Transverse colon (tissue), 4 donors: Measurements from ENCODE around the gene NFS1. TPM values are rescaled to one million over a fixed set of nuclear protein-coding genes. Genes with fewer than 3 reads are reported as not detected.

Experiments used
- DNase-seq: peaks from one replicate; pipeline ENCODE4 v3.0.0-alpha.2; 2019
- H3K27ac ChIP-seq, 4 donors: fragments of 200-600 bp; sonication (generic); 2 replicates each; pipeline ENCODE4 v1.5.1; 2016 to 2018; ENCODE audit warnings: inconsistent platforms in 4 of 4
- H3K27me3 ChIP-seq: fragments of 200-600 bp; sonication (generic); 2 replicates; pipeline ENCODE4 v1.5.1; 2017; ENCODE audit warnings: inconsistent platforms
- H3K36me3 ChIP-seq, 4 donors: fragments of 200-600 bp; sonication (generic); 2 replicates each; pipeline ENCODE4 v1.5.1; 2017 to 2019; ENCODE audit warnings: inconsistent platforms in 4 of 4
- H3K4me1 ChIP-seq, 4 donors: fragments of 200-600 bp; sonication (generic); 2 replicates each; pipeline ENCODE4 v1.5.1; 2017 to 2020; ENCODE audit warnings: inconsistent platforms in 4 of 4
- H3K4me3 ChIP-seq, 4 donors: fragments of 200-600 bp; sonication (generic); 1 replicate in 1 of 4; 2 replicates in 3 of 4; pipeline versions ENCODE4 v1.5.1 to v1.6.1; 2017 to 2019; ENCODE audit warnings: inconsistent platforms in 4 of 4
- H3K9me3 ChIP-seq, 2 donors: fragments of 200-600 bp; sonication (generic); 2 replicates each; pipeline ENCODE4 v1.5.1; 2017 to 2019; ENCODE audit warnings: inconsistent platforms in 2 of 2
- EP300 ChIP-seq: sonication (generic); formaldehyde crosslinking; IDR thresholded peaks from one replicate; pipeline ENCODE4 v1.6.1; 2017; ENCODE audit warnings: antibody characterized with exemption, low read depth
- POLR2A ChIP-seq: fragments of 450-650 bp; IDR thresholded peaks from one replicate; pipeline ENCODE4 v1.6.1; 2016; ENCODE audit warnings: antibody characterized with exemption, mild to moderate bottlenecking, moderate library complexity
- POLR2AphosphoS5 ChIP-seq, 3 donors: sonication (generic); formaldehyde crosslinking; IDR thresholded peaks; one replicate each; pipeline ENCODE4 v1.6.1; 2016; ENCODE audit warnings: antibody characterized with exemption in 3 of 3
- WGBS, 2 donors: methylation state at CpG; one replicate each; pipeline ENCODE4 v1.1.5; 2018; ENCODE audit warnings: low coverage in 1 of 2; 5-methylcytosine and 5-hydroxymethylcytosine counted together
- in situ Hi-C, 4 donors: fragments of 200-750 bp; cut with MboI; loops; one replicate each; pipeline versions ENCODE4 v1.15.0 to v1.15.1; 2017; ENCODE audit warnings: low sequenced_read_pairs in 3 of 4, low pct_ligation_motif_present in 1 of 4, low pct_unique_long_range_greater_than_20kb in 1 of 4
- intact Hi-C: fragments of 100-400 bp; cut with DNase I; formaldehyde crosslinking; loops from one replicate; pipeline ENCODE4 v1.15.1; 2023; ENCODE audit warnings: low total_unique reads
- total RNA-seq, 4 donors: library from RNA; depleted of rRNA; stranded (reverse); fragments of >200 nt; gene quantifications; one replicate each; pipeline ENCODE4 v1.1.0, GENCODE V29; 2016
- TF ChIP-seq, protein P1 (sequence below), 5 experiments: fragments of 200-600 bp in 3 of 5; fragments of 450-650 bp in 2 of 5; sonication (generic) in 3 of 5; IDR thresholded peaks; 1 replicate in 2 of 5; 2 replicates in 3 of 5; pipeline ENCODE4 v1.5.1; 2016 to 2017; ENCODE audit warnings: antibody characterized with exemption in 5 of 5, inconsistent platforms in 3 of 5, mild to moderate bottlenecking in 2 of 5, moderate library complexity in 1 of 5

NFS1 gene
- total RNA-seq, 4 donors from 2014 or later, result 28.4 to 54.1 (median 42.0) TPM

DNA sequence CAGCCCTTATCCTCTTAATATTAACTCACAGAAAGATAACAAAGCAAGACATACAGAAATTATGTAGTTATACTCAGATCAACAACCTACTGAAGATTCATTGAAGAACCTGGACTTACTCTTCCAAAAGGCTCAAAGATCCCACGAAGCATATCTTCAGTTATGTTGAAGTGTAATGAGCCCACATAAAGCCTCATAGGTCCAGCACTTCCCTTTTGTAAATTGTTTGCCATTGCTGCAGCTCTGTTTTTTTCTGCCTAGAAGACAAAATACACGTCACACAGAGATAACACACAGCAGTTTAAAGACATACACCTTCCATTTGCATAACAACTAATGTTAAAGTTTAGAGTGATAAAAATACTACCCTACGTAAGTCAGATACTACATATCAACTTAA, 22.5 kb upstream of the NFS1 start:
- no peak overlapping the region for H3K27ac ChIP-seq
- intact Hi-C loops (no loop called here), in situ Hi-C loops (loop anchor here in 2 of 4 donors (25.0 kb wide), 1 partner anchor 166 kb away; no protein-coding TSS in a partner anchor)
- no peaks in the 10 kb centered on the region for H3K9me3 ChIP-seq
- no peak for DNase-seq
- 79 to 86% methylated on average over 2 to 3 of the region's 3 CpGs for WGBS, 2 donors
- TF ChIP-seq POLR2AphosphoS5 (IDR thresholded peaks at IDR 0.05) (no peak), EP300 (no peak), POLR2A (no peak)
- TF ChIP-seq, protein P1, sequence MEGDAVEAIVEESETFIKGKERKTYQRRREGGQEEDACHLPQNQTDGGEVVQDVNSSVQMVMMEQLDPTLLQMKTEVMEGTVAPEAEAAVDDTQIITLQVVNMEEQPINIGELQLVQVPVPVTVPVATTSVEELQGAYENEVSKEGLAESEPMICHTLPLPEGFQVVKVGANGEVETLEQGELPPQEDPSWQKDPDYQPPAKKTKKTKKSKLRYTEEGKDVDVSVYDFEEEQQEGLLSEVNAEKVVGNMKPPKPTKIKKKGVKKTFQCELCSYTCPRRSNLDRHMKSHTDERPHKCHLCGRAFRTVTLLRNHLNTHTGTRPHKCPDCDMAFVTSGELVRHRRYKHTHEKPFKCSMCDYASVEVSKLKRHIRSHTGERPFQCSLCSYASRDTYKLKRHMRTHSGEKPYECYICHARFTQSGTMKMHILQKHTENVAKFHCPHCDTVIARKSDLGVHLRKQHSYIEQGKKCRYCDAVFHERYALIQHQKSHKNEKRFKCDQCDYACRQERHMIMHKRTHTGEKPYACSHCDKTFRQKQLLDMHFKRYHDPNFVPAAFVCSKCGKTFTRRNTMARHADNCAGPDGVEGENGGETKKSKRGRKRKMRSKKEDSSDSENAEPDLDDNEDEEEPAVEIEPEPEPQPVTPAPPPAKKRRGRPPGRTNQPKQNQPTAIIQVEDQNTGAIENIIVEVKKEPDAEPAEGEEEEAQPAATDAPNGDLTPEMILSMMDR (IDR thresholded peaks at IDR 0.05), result no peak
- peaks cover 0 to 3% (median 0%) of the 10 kb centered on the region in 4 donors for H3K4me1 ChIP-seq
- H3K27me3 ChIP-seq, result no peaks in the 10 kb centered on the region
- H3K36me3 ChIP-seq, result peaks cover 0 to 96% (median 50%) of the 10 kb centered on the region in 4 donors
- no peak overlapping the region for H3K4me3 ChIP-seq

DNA sequence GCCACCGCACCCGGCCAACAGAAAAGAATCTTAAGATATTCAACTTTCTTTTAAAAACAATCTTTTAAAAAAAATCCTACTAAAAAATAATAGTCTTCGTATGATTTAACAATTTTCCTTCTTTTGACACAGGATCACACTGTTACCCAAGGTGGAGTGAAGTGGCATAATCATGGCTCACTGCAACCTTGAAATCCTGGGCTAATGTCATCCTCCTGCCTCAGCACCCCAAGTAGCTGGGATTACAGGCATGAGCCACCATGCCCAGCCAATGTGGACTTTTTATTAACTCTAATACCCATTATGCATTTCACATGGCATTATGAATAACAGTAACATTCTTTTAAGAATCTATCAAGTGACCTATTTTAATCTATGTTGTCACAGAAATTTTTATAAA, 22.1 kb upstream of the NFS1 start:
- no peak for DNase-seq
- Histone ChIP-seq H3K27me3 (no peaks in the 10 kb centered on the region), H3K9me3 (no peaks in the 10 kb centered on the region), H3K36me3 (peaks cover 0 to 96% (median 50%) of the 10 kb centered on the region in 4 donors), H3K4me3 (no peak overlapping the region), H3K4me1 (peaks cover 0 to 3% (median 0%) of the 10 kb centered on the region in 4 donors), H3K27ac (no peak overlapping the region)
- intact Hi-C loops (no loop called here), in situ Hi-C loops (loop anchor here in 2 of 4 donors (25.0 kb wide), 1 partner anchor 166 kb away; no protein-coding TSS in a partner anchor)
- 94 to 95% methylated on average over 3 of the region's 3 CpGs for WGBS, 2 donors
- peak in 1 of 3 donors; percentile 19 for TF ChIP-seq POLR2AphosphoS5 (IDR thresholded peaks at IDR 0.05)
- no peak for TF ChIP-seq POLR2A
- TF ChIP-seq, protein P1 (IDR thresholded peaks at IDR 0.05), result no peak

DNA sequence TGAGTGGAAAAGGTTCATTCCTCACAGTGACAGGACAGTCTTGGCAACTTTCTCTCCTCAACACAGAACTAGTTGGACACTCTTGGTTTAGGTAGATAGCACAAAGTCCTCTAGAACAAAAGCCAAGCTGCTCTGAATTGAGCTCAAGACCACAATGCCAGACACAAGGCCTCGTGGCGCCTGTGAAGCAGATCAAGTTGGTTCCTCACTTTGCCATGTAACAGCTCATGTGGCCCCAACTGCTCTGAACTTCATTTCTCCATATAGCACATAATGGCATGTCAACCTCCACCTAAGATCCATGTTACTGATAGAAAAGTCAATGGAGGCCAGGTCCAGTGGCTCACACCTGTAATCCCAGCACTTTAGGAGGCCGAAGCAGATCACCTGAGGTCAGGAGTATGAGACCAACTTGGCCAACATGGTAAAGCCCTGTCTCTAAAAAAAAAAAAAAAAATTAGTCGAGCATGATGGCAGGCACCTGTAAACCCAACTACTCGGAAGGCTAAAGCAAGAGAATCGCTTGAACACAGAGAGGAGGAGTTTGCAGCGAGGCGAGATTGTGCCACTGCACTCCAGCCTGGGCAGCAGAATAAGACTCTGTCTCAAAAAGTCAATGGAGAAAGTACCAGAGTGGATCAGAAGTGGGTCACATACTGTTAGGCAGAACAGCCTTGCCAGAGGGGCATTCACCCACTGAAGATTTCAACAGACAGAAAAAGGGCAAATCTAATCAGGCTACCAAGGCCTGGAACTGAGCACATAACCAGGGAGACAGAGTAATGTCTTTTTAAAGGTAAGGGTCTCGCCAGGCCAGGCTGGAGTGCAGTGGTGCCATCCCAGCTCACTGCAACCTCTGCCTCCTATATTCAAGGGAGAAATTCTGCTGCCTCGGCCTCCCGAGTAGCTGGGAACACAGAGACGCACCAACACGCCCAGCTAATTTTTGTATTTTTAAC, 21.3 kb upstream of the NFS1 start:
- no peaks in the 10 kb centered on the region for H3K9me3 ChIP-seq
- H3K27ac ChIP-seq, result no peak overlapping the region
- WGBS, 2 donors, result 88 to 100% methylated on average over 4 to 13 of the region's 13 CpGs
- no peak overlapping the region for H3K4me3 ChIP-seq
- DNase-seq, result no peak
- intact Hi-C loops (no loop called here), in situ Hi-C loops (loop anchor here in 2 of 4 donors (25.0 kb wide), 1 partner anchor 167 kb away; no protein-coding TSS in a partner anchor)
- peaks cover 0 to 96% (median 50%) of the 10 kb centered on the region in 4 donors for H3K36me3 ChIP-seq
- no peaks in the 10 kb centered on the region for H3K27me3 ChIP-seq
- TF ChIP-seq POLR2AphosphoS5 (IDR thresholded peaks at IDR 0.05) (no peak), EP300 (no peak), POLR2A (no peak)
- TF ChIP-seq, protein P1 (IDR thresholded peaks at IDR 0.05), result no peak
- peaks cover 0 to 3% (median 0%) of the 10 kb centered on the region in 4 donors for H3K4me1 ChIP-seq

DNA sequence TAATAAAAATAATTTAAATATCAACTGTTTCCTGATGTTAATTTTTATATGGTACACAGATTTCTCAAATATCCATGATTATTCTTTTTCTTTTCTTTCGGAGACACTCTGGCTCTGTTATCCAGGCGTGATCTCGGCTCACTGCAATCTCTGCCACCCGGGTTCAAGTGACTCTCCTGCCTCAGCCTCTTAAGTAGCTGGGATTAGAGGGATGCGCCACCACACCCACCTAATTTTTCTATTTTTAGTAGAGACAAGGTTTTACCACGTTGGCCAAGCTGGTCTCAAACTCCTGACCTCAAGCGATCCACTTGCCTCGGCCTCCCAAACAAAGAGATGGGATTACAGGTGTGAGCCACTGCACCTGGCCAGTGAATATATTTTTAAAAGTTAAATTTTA, 20.6 kb upstream of the NFS1 start:
- in situ Hi-C loops (loop anchor here in 2 of 4 donors (25.0 kb wide), 1 partner anchor 168 kb away; no protein-coding TSS in a partner anchor), intact Hi-C loops (no loop called here)
- DNase-seq, result no peak
- Histone ChIP-seq H3K9me3 (no peaks in the 10 kb centered on the region), H3K27ac (no peak overlapping the region), H3K4me1 (peaks cover 0 to 3% (median 0%) of the 10 kb centered on the region in 4 donors), H3K27me3 (no peaks in the 10 kb centered on the region), H3K36me3 (peaks cover 0 to 96% (median 51%) of the 10 kb centered on the region in 4 donors), H3K4me3 (no peak overlapping the region)
- TF ChIP-seq POLR2A (no peak), EP300 (no peak), POLR2AphosphoS5 (IDR thresholded peaks at IDR 0.05) (no peak)
- TF ChIP-seq, protein P1 (IDR thresholded peaks at IDR 0.05), result no peak
- 72 to 86% methylated on average over 7 to 8 of the region's 8 CpGs for WGBS, 2 donors
